GM10266 (cell line): ENCODE results near the gene PTPRS.
"Not testable (repeated sequence)": the region's sequence is repeated elsewhere in the genome, so short reads cannot be mapped to it uniquely, and the experiment has no call there.

Experiments
- DNase-seq: peaks from one replicate; pipeline ENCODE4 v3.0.0; 2012; ENCODE audit errors: extremely low spot score
- TF ChIP-seq, protein P1 (sequence below): IDR thresholded peaks from 2 replicates; pipeline ENCODE4 v1.5.1; 2012; ENCODE audit warnings: mild to moderate bottlenecking, low read depth; ENCODE audit not compliant: control insufficient read depth, insufficient read depth; ENCODE audit errors: missing control alignments

PTPRS gene

GRCh38 chr19:5372572-5373200 is 32.1 kb upstream of the PTPRS start:
- TF ChIP-seq, protein P1, sequence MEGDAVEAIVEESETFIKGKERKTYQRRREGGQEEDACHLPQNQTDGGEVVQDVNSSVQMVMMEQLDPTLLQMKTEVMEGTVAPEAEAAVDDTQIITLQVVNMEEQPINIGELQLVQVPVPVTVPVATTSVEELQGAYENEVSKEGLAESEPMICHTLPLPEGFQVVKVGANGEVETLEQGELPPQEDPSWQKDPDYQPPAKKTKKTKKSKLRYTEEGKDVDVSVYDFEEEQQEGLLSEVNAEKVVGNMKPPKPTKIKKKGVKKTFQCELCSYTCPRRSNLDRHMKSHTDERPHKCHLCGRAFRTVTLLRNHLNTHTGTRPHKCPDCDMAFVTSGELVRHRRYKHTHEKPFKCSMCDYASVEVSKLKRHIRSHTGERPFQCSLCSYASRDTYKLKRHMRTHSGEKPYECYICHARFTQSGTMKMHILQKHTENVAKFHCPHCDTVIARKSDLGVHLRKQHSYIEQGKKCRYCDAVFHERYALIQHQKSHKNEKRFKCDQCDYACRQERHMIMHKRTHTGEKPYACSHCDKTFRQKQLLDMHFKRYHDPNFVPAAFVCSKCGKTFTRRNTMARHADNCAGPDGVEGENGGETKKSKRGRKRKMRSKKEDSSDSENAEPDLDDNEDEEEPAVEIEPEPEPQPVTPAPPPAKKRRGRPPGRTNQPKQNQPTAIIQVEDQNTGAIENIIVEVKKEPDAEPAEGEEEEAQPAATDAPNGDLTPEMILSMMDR = no peak
- no peak for DNase-seq

- peak; percentile 64 for DNase-seq
- TF ChIP-seq, protein P1 = peak; percentile 61
Observed at GRCh38 chr19:5369962-5370367, 29.4 kb upstream of the PTPRS start.

- TF ChIP-seq, protein P1 = no peak
Observed at GRCh38 chr19:5369304-5369703, 28.7 kb upstream of the PTPRS start.

DNA sequence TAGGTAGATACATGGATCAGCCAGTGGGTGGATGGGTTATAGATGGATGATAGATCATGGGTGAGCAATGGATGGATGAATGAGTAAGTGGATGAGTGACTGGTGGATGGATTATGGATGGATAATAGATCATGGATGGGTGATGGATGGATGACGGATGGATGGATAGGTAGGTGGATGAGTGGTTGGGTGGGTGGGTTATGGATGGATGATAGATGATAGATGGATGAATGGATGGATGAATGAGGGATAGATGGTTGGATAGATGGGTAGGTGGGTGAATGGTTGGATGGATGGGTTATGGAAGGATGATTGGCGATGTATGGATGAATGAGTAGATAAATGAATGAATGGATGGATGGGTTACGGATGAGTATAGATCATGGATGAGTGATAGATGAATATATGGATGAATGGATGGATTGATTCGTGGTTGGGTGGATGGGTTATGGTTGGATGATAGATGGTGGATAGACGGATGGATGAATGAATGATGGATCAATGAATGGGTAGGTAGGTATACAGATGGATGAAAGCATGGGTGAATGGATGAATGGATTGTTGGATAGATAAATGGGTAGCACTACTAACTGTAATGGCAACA is 27.0 kb upstream of the PTPRS start:
- DNase-seq = no peak
- TF ChIP-seq, protein P1 = no peak

More at GRCh38 chr19:5369304-5369703, 28.7 kb upstream of the PTPRS start:
- no peak for DNase-seq

GRCh38 chr19:5365905-5366304 is 25.3 kb upstream of the PTPRS start:
- no peak for DNase-seq
- TF ChIP-seq, protein P1 = no peak

DNA sequence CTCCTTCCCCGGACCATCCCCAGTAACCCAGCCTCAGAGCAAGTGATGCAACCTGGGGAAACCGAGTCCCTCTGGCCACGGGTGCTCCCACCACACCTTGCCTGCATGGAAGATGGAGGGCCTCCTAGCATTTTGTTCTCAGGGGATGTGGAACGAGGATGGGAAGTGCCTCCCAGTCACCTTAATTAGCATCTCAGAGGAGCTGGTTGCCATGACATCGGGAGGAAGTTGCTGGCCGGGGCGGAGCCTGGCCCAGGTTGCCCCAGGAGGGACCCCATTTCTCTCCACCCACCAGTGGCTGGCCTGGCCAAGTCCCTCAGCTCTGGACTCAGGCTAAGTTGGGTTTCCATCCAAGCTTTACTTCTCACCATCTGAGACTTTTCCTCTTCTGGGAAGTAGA is 24.1 kb upstream of the PTPRS start:
- TF ChIP-seq, protein P1 = no peak
- DNase-seq = no peak

- DNase-seq = not testable (repeated sequence)
Observed at GRCh38 chr19:5361839-5362238, 21.2 kb upstream of the PTPRS start.
